Calu3 (cell line): ENCODE results near the gene LINC01488. TPM values are rescaled to one million over a fixed set of nuclear protein-coding genes. Genes with fewer than 3 reads are reported as not detected.

Experiments used
- BruUV-seq: library from RNA; stranded (reverse); fragments of 400-500 nt; replicated peaks from 2 replicates; lab custom pipeline; 2021; lab: Mats Ljungman, UMichigan
- CTCF ChIA-PET: fragments of 300-600 bp; sonication (Branson Sonifier 250); formaldehyde crosslinking; loops from one replicate; lab custom pipeline; 2022; ENCODE audit warnings: antibody characterized with exemption; lab: Charles Lee
- DNase-seq: peaks from one replicate; pipeline ENCODE4 v3.0.0; 2022
- H3K27ac Mint-ChIP-seq: one replicate; pipeline ENCODE4 v1.8.0; 2022; ENCODE audit warnings: mixed read lengths; ENCODE audit not compliant: unreplicated experiment
- H3K27me3 Mint-ChIP-seq: one replicate; pipeline ENCODE4 v1.8.0; 2022; ENCODE audit warnings: mixed read lengths; ENCODE audit not compliant: unreplicated experiment
- H3K36me3 Mint-ChIP-seq: one replicate; pipeline ENCODE4 v1.8.0; 2022; ENCODE audit warnings: mild to moderate bottlenecking, moderate library complexity, mixed read lengths; ENCODE audit not compliant: insufficient read depth, unreplicated experiment
- H3K4me1 Mint-ChIP-seq: one replicate; pipeline ENCODE4 v1.8.0; 2022; ENCODE audit warnings: mild to moderate bottlenecking, low read depth, mixed read lengths; ENCODE audit not compliant: unreplicated experiment
- H3K4me3 Mint-ChIP-seq: one replicate; pipeline ENCODE4 v1.8.0; 2022; ENCODE audit warnings: mild to moderate bottlenecking, low read depth, moderate library complexity, mixed read lengths; ENCODE audit not compliant: unreplicated experiment
- H3K9me3 Mint-ChIP-seq: one replicate; pipeline ENCODE4 v1.8.0; 2022; ENCODE audit warnings: low read depth, mixed read lengths; ENCODE audit not compliant: unreplicated experiment
- CTCF ChIP-seq: fragments of 200-600 bp; IDR thresholded peaks from one replicate; pipeline ENCODE4 v1.8.0; 2022; ENCODE audit warnings: antibody characterized with exemption; ENCODE audit not compliant: unreplicated experiment
- intact Hi-C: fragments of 100-400 bp; cut with micrococcal nuclease; formaldehyde crosslinking; loops from one replicate; pipeline ENCODE4 v1.10.0; 2022; ENCODE audit not compliant: unreplicated experiment
- total RNA-seq: library from RNA; stranded (reverse); gene quantifications from 2 replicates; pipeline ENCODE4 v1.2.3, GENCODE V29; 2022

LINC01488 gene
- total RNA-seq, 1 experiment from 2014 or later: not detected

GRCh38 chr11:69447786-69448185, 33.7 kb upstream of the LINC01488 start:
- Mint-ChIP-seq H3K4me3 (no peak overlapping the region), H3K36me3 (peaks cover 20% of the 10 kb centered on the region), H3K9me3 (peaks cover 8% of the 10 kb centered on the region), H3K27me3 (peaks cover 17% of the 10 kb centered on the region), H3K4me1 (peaks cover 41% of the 10 kb centered on the region), H3K27ac (peak overlapping the region; percentile 51)
- no peak for TF ChIP-seq CTCF
- intact Hi-C loops: no loop called here
- DNase-seq: peak; percentile 54
- CTCF ChIA-PET: interaction anchor here (1.3 kb wide), 1 partner anchor 316 kb away, joined by 5 read pairs; no protein-coding TSS in a partner anchor
- no TSS peak for BruUV-seq

- CTCF ChIA-PET: interaction anchor here (1.3 to 1.5 kb wide), 2 partner anchors 31 to 347 kb away, joined by 3 to 4 read pairs; a partner anchor contains a TSS
Observed at GRCh38 chr11:69448471-69449284, 32.8 kb upstream of the LINC01488 start.

GRCh38 chr11:69449320-69450063, 32.0 kb upstream of the LINC01488 start:
- no peak overlapping the region for H3K4me3 Mint-ChIP-seq
- H3K27ac Mint-ChIP-seq: no peak overlapping the region
- peaks cover 29% of the 10 kb centered on the region for H3K4me1 Mint-ChIP-seq
- H3K36me3 Mint-ChIP-seq: peaks cover 3% of the 10 kb centered on the region
- TF ChIP-seq CTCF: no peak
- peak; percentile 82 for DNase-seq
- peaks cover 8% of the 10 kb centered on the region for H3K9me3 Mint-ChIP-seq
- peaks cover 17% of the 10 kb centered on the region for H3K27me3 Mint-ChIP-seq
- intact Hi-C loops: no loop called here
- no TSS peak for BruUV-seq
- CTCF ChIA-PET: interaction anchor here (1.3 to 1.5 kb wide), 2 partner anchors 30 to 348 kb away, joined by 3 to 4 read pairs; a partner anchor contains a TSS

More at GRCh38 chr11:69448471-69449284, 32.8 kb upstream of the LINC01488 start:
- intact Hi-C loops: no loop called here
- Mint-ChIP-seq H3K4me3 (no peak overlapping the region), H3K27ac (no peak overlapping the region), H3K36me3 (peaks cover 11% of the 10 kb centered on the region), H3K4me1 (peaks cover 37% of the 10 kb centered on the region), H3K27me3 (peaks cover 17% of the 10 kb centered on the region), H3K9me3 (peaks cover 8% of the 10 kb centered on the region)
- BruUV-seq: no TSS peak
- DNase-seq: no peak
- TF ChIP-seq CTCF: no peak

GRCh38 chr11:69450064-69450856, 31.2 kb upstream of the LINC01488 start:
- intact Hi-C loops: no loop called here
- H3K9me3 Mint-ChIP-seq: peaks cover 8% of the 10 kb centered on the region
- DNase-seq: no peak
- TF ChIP-seq CTCF: no peak
- H3K27me3 Mint-ChIP-seq: peaks cover 17% of the 10 kb centered on the region
- no peak overlapping the region for H3K27ac Mint-ChIP-seq
- no peaks in the 10 kb centered on the region for H3K36me3 Mint-ChIP-seq
- CTCF ChIA-PET: interaction anchor here (1.3 to 1.5 kb wide), 2 partner anchors 30 to 349 kb away, joined by 3 to 4 read pairs; a partner anchor contains a TSS
- H3K4me1 Mint-ChIP-seq: peaks cover 22% of the 10 kb centered on the region
- no peak overlapping the region for H3K4me3 Mint-ChIP-seq
- BruUV-seq: no TSS peak
